ENCODE results near the gene MPDU1.

GRCh38 chr17:7587420-7588151 lies 3.9 kb downstream of the MPDU1 start:
- TF ChIP-seq, protein P1, sequence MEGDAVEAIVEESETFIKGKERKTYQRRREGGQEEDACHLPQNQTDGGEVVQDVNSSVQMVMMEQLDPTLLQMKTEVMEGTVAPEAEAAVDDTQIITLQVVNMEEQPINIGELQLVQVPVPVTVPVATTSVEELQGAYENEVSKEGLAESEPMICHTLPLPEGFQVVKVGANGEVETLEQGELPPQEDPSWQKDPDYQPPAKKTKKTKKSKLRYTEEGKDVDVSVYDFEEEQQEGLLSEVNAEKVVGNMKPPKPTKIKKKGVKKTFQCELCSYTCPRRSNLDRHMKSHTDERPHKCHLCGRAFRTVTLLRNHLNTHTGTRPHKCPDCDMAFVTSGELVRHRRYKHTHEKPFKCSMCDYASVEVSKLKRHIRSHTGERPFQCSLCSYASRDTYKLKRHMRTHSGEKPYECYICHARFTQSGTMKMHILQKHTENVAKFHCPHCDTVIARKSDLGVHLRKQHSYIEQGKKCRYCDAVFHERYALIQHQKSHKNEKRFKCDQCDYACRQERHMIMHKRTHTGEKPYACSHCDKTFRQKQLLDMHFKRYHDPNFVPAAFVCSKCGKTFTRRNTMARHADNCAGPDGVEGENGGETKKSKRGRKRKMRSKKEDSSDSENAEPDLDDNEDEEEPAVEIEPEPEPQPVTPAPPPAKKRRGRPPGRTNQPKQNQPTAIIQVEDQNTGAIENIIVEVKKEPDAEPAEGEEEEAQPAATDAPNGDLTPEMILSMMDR (conservative IDR thresholded peaks at IDR 0.05; ENCODE audit: low read depth, low read length): no peak
- no peak for TF ChIP-seq EZH2phosphoT487 (IDR thresholded peaks at IDR 0.05; ENCODE audit: borderline replicate concordance, low read length)
